GM12878 (cell line): ENCODE data around the gene SBF1. TPM values are rescaled to one million over a fixed set of nuclear protein-coding genes. Genes with fewer than 3 reads are reported as not detected.

ENCODE experiments used
- ATAC-seq: fragments of 200-7000 bp; cut with Tn5 transposase; 3 replicates; pipeline ENCODE4 v1.9.1; 2020; ENCODE audit warnings: mild to moderate bottlenecking, moderate library complexity
- BruUV-seq: library from RNA; stranded (reverse); fragments of 400-500 nt; replicated peaks from 2 replicates; lab custom pipeline; 2021; lab: Mats Ljungman, UMichigan
- CTCF ChIA-PET: fragments of 300-600 bp; sonication (Branson Sonifier 250); formaldehyde crosslinking; extraction: SDS; loops from one replicate; lab custom pipeline; 2021; ENCODE audit warnings: inconsistent platforms; lab: Yijun Ruan, JAX
- POLR2A ChIA-PET: fragments of 350-600 bp; formaldehyde crosslinking; extraction: SDS; loops from one replicate; lab custom pipeline; 2021; ENCODE audit warnings: inconsistent platforms; lab: Charles Lee
- RAD21 ChIA-PET: fragments of 300-600 bp; sonication (Branson Sonifier 250); formaldehyde crosslinking; loops from one replicate; lab custom pipeline; 2023; ENCODE audit warnings: antibody characterized with exemption; ENCODE audit not compliant: unreplicated experiment; lab: Charles Lee
- SMC1A ChIA-PET: fragments of 300-600 bp; sonication (Branson Sonifier 250); formaldehyde crosslinking; loops from one replicate; lab custom pipeline; 2023; ENCODE audit not compliant: unreplicated experiment, uncharacterized antibody; lab: Charles Lee
- DNase-seq: peaks from one replicate; pipeline ENCODE4 v3.0.0-alpha.2; 2011; ENCODE audit warnings: low read depth, low spot score
- FAIRE-seq: peaks from 3 replicates; lab custom pipeline; 2011; peaks lifted over from hg19 to GRCh38; lab: Jason Lieb, UNC
- H2AFZ ChIP-seq: 2 replicates; pipeline ENCODE4 v1.6.0; 2011; ENCODE audit warnings: low read depth, low read length, control low read depth; ENCODE audit not compliant: control insufficient read depth
- H3K27ac ChIP-seq: 2 replicates; pipeline ENCODE4 v1.5.1; 2011; ENCODE audit warnings: control low read depth; ENCODE audit not compliant: control insufficient read depth, insufficient read depth
- H3K27me3 ChIP-seq, 2 experiments: replicated peaks in 1 of 2; 2 replicates each; pipeline versions ENCODE4 v1.6.0 to v1.6.1; 2011; ENCODE audit warnings: low read length in 1 of 2; ENCODE audit not compliant: control insufficient read depth in 2 of 2, insufficient read depth in 2 of 2
- H3K36me3 ChIP-seq, 2 experiments: 2 replicates each; pipeline ENCODE4 v1.5.1; 2011; ENCODE audit warnings: low read length in 1 of 2; ENCODE audit not compliant: control insufficient read depth in 2 of 2, insufficient read depth in 2 of 2
- H3K4me1 ChIP-seq: 2 replicates; pipeline ENCODE4 v1.6.1; 2011; ENCODE audit warnings: mild to moderate bottlenecking, low read length, moderate library complexity, mixed read lengths; ENCODE audit not compliant: control insufficient read depth, insufficient read depth
- H3K4me2 ChIP-seq: 2 replicates; pipeline ENCODE4 v1.6.0; 2011; ENCODE audit warnings: control low read depth; ENCODE audit not compliant: control insufficient read depth, insufficient read depth
- H3K4me3 ChIP-seq: fragments of 200-600 bp; sonication (generic); 2 replicates; pipeline ENCODE4 v1.5.1; 2016
- H3K79me2 ChIP-seq: 2 replicates; pipeline ENCODE4 v1.6.0; 2011; ENCODE audit warnings: low read length; ENCODE audit not compliant: control insufficient read depth, insufficient read depth
- H3K9ac ChIP-seq: 2 replicates; pipeline ENCODE4 v1.8.0; 2011; ENCODE audit warnings: low read length, control low read depth, mixed read lengths; ENCODE audit not compliant: control insufficient read depth, insufficient read depth
- H3K9me3 ChIP-seq: replicated peaks from 3 replicates; pipeline ENCODE4 v1.5.1; 2011; ENCODE audit warnings: mild to moderate bottlenecking, low read length; ENCODE audit not compliant: control insufficient read depth, insufficient read depth
- H4K20me1 ChIP-seq: 2 replicates; pipeline ENCODE4 v1.6.0; 2011; ENCODE audit not compliant: control insufficient read depth, insufficient read depth
- ATF2 ChIP-seq: IDR thresholded peaks from 2 replicates; pipeline ENCODE4 v1.6.1; 2012; ENCODE audit warnings: low read length, inconsistent platforms
- CBFB ChIP-seq: IDR thresholded peaks from 2 replicates; pipeline ENCODE4 v1.6.1; 2016; ENCODE audit warnings: antibody characterized with exemption, low read depth
- CBX3 ChIP-seq: fragments of 200-600 bp; sonication (generic); IDR thresholded peaks from 2 replicates; pipeline ENCODE4 v1.6.1; 2016; ENCODE audit warnings: low read depth, borderline replicate concordance
- CEBPB ChIP-seq, 2 experiments: fragments of 150-350 bp in 1 of 2; IDR thresholded peaks; 2 replicates each; pipeline ENCODE4 v1.6.1; 2012 to 2014; ENCODE audit warnings: low read depth in 2 of 2, low read length in 2 of 2, borderline replicate concordance in 1 of 2, inconsistent platforms in 1 of 2
- CHD2 ChIP-seq: IDR thresholded peaks from 2 replicates; pipeline ENCODE4 v1.6.1; 2011; ENCODE audit warnings: low read depth, low read length, improper control_type of control experiment, borderline replicate concordance
- EGR1 ChIP-seq, 2 experiments: IDR thresholded peaks; 1 replicate in 1 of 2; 2 replicates in 1 of 2; pipeline ENCODE4 v1.6.1; 2011 to 2012; ENCODE audit warnings: low read depth in 2 of 2, low read length in 2 of 2, borderline replicate concordance in 1 of 2, mild to moderate bottlenecking in 1 of 2, moderate library complexity in 1 of 2
- EZH2 ChIP-seq: IDR thresholded peaks from 2 replicates; pipeline ENCODE4 v1.6.1; 2012; ENCODE audit warnings: low read depth, mild to moderate bottlenecking, control low read depth, inconsistent platforms, low read length, borderline replicate concordance; ENCODE audit not compliant: control insufficient read depth
- IKZF1 ChIP-seq: fragments of 450-650 bp; conservative IDR thresholded peaks from 2 replicates; pipeline ENCODE4 v1.6.1; 2017; ENCODE audit warnings: antibody characterized with exemption, mild to moderate bottlenecking
- NFYA ChIP-seq: IDR thresholded peaks from 2 replicates; pipeline ENCODE4 v1.6.1; 2011; ENCODE audit warnings: low read depth, mild to moderate bottlenecking, low read length, improper control_type of control experiment, borderline replicate concordance
- NFYB ChIP-seq: IDR thresholded peaks from 2 replicates; pipeline ENCODE4 v1.6.1; 2011; ENCODE audit warnings: low read depth, mild to moderate bottlenecking, low read length, improper control_type of control experiment, moderate library complexity; ENCODE audit not compliant: insufficient read depth
- SUZ12 ChIP-seq: fragments of 200-600 bp; sonication (generic); IDR thresholded peaks from one replicate; pipeline ENCODE4 v1.6.1; 2018; ENCODE audit warnings: antibody characterized with exemption, mild to moderate bottlenecking; ENCODE audit not compliant: unreplicated experiment
- ZNF217 ChIP-seq: fragments of 450-650 bp; IDR thresholded peaks from 2 replicates; pipeline ENCODE4 v1.6.1; 2017; ENCODE audit warnings: antibody characterized with exemption, mild to moderate bottlenecking
- WGBS: methylation state at CpG from one replicate; pipeline ENCODE4 v1.1.6; 2016; ENCODE audit warnings: low lambda C conversion rate; ENCODE audit not compliant: insufficient replicate concordance, insufficient coverage; ENCODE audit errors: missing lambda C conversion rate; 5-methylcytosine and 5-hydroxymethylcytosine counted together
- in situ Hi-C: fragments of 300-500 bp; cut with MboI; formaldehyde crosslinking; loops from 9 replicates; pipeline ENCODE4 v1.14.3; 2018; ENCODE audit warnings: mixed read lengths
- intact Hi-C: fragments of 100-400 bp; cut with micrococcal nuclease; formaldehyde crosslinking; loops from one replicate; pipeline ENCODE4 v1.14.2; 2022; ENCODE audit not compliant: unreplicated experiment
- polyA plus RNA-seq, 11 experiments: library from polyadenylated mRNA; depleted of rRNA in 4 of 11; unstranded in 6 of 11; stranded (reverse) in 5 of 11; fragments of >200 nt; fragmentation: Nextera tagmentation in 4 of 11; fragmentation: Illumina TruSeq in 1 of 11; extraction: Ambion mirVana in 4 of 11; extraction: Trizol in 1 of 11; gene quantifications; 1 replicate in 1 of 11; 2 replicates in 10 of 11; pipeline versions ENCODE4 v1.2.1 to v1.2.3, GENCODE V29; 2011 to 2016; ENCODE audit warnings: inconsistent platforms in 2 of 11, missing spikeins in 2 of 11, low read depth in 1 of 11
- total RNA-seq, 4 experiments: library from RNA; depleted of rRNA in 3 of 4; stranded (reverse); fragments of >200 nt in 3 of 4; fragmentation: Illumina TruSeq in 1 of 4; extraction: Trizol in 1 of 4; gene quantifications; 2 replicates each; pipeline versions ENCODE4 v1.2.1 to v1.2.3, GENCODE V29; 2013 to 2021

SBF1 gene
- total and polyA plus RNA-seq, 10 of the 15 experiments (the other 5 are each of a cell fraction or from before 2014, with no cell fraction given) = 0.23 to 95.0 (median 17.8) TPM

DNA sequence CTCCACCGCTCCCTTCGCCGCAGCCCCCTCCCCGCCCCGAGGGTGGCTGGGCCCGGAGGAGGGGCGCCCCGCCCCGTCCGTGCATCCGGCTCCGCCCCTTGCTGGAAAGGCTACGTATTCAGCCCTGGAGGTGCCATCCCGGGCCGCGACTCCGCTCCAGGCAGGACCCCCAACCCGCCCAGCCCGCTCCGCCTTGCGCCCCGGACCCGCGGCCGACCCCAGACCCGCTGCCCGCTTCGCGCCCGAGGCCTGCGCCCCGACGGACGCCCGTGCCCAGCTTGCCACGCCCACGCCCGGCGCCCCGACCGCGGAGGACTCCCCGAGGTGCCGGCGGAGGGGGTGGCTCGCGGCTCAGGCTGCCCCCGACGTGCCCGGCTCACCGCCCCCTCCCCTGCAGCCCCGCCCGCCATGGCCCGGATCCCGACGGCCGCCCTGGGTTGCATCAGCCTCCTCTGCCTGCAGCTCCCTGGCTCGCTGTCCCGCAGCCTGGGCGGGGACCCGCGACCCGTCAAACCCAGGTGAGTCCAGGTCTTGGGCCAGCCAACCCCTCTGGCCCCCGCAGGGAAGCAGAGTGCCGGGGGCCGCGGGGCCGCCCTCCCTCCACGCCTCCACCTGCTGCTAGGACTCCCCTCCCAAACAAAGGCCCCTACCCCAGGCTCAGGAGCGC, 6.7 kb upstream of the SBF1 start, which contains the start of gene ADM2 (continued):
- no peak for TF ChIP-seq ATF2
- TF ChIP-seq ZNF217 = no peak
- TF ChIP-seq CBFB = no peak
- TF ChIP-seq CBX3 = no peak
- no peak for TF ChIP-seq NFYB
- TF ChIP-seq NFYA = no peak
- TF ChIP-seq EGR1 (IDR thresholded peaks at IDR 0.05; ENCODE audit: borderline replicate concordance in 1 of 2, low read depth in 2 of 2, low read length in 2 of 2) = peak in 1 of 2 experiments; percentile 59; a peak in 1 of 3 replicates
- peak; percentile 57; the same call in 1 of the 2 replicates for TF ChIP-seq IKZF1
- TF ChIP-seq, all 136 proteins: peak for 4

- RAD21 ChIA-PET = no interaction called here
- 14% methylated on average over 39 of the region's 45 CpGs for WGBS
- BruUV-seq = no TSS peak
- Histone ChIP-seq H3K4me3 (peak overlapping the region; percentile 55; the same call in 1 of the 2 replicates), H3K79me2 (no peaks in the 10 kb centered on the region), H3K4me1 (no peaks in the 10 kb centered on the region), H2AFZ (peak overlapping the region; percentile 65), H3K9me3 (no peaks in the 10 kb centered on the region), H4K20me1 (no peaks in the 10 kb centered on the region), H3K27me3 (peaks cover 0 to 3% of the 10 kb centered on the region in 2 experiments; a peak in 2 of 4 replicates), H3K4me2 (peak overlapping the region; percentile 59; the same call in 1 of the 2 replicates), H3K27ac (no peak overlapping the region), H3K36me3 (no peaks in the 10 kb centered on the region), H3K9ac (no peak overlapping the region)
- in situ Hi-C loops (no loop called here), intact Hi-C loops (no loop called here)
- ATAC-seq (no peak), FAIRE-seq (no peak), DNase-seq (no peak)
- CTCF ChIA-PET = no interaction called here
- POLR2A ChIA-PET = interaction anchor here (1.9 kb wide), 1 partner anchor 12 kb away, joined by 7 read pairs; no protein-coding TSS in a partner anchor
- SMC1A ChIA-PET = no interaction called here
- TF ChIP-seq CHD2 = no peak
- no peak for TF ChIP-seq CEBPB (IDR thresholded peaks at IDR 0.05; ENCODE audit: borderline replicate concordance in 1 of 2, low read depth in 2 of 2, low read length in 2 of 2)
- TF ChIP-seq SUZ12 = peak; percentile 24
- TF ChIP-seq EZH2 = no peak
These were observed 6.2 kb upstream of the SBF1 start for GRCh38 chr22:50481045-50481439.
